HCT116 (cell line): ENCODE data around the gene LGMN. TPM values are rescaled to one million over a fixed set of nuclear protein-coding genes. Genes with fewer than 3 reads are reported as not detected.

Source experiments
- ATAC-seq: fragments of 200-7000 bp; cut with Tn5 transposase; 2 replicates; pipeline ENCODE4 v1.9.1; 2020; ENCODE audit warnings: mild to moderate bottlenecking, moderate library complexity
- BruUV-seq: library from RNA; stranded (reverse); fragments of 400-500 nt; replicated peaks from 2 replicates; lab custom pipeline; 2021; lab: Mats Ljungman, UMichigan
- CTCF ChIA-PET: fragments of 300-600 bp; sonication (Branson Sonifier 250); formaldehyde crosslinking; loops from one replicate; lab custom pipeline; 2021; ENCODE audit warnings: antibody characterized with exemption; lab: Charles Lee
- POLR2A ChIA-PET: fragments of 300-600, 350-600 bp; sonication (Branson Sonifier 250); formaldehyde crosslinking; loops from one replicate; lab custom pipeline; 2021; ENCODE audit warnings: antibody characterized with exemption; lab: Charles Lee
- RAD21 ChIA-PET, 2 experiments: fragments of 300-600 bp; sonication (Branson Sonifier 250); formaldehyde crosslinking; loops; one replicate each; lab custom pipeline; 2023; ENCODE audit warnings: low total read pairs in 2 of 2; ENCODE audit not compliant: uncharacterized antibody in 2 of 2, unreplicated experiment in 2 of 2, low non-redundant PET in 1 of 2; lab: Charles Lee
- DNase-seq: peaks from one replicate; pipeline ENCODE4 v3.0.0-alpha.2; 2010; ENCODE audit warnings: low read depth, low spot score
- H2AFZ ChIP-seq: fragments of 200-600 bp; shearing (Covaris generic), sonication (generic); 2 replicates; pipeline ENCODE4 v1.6.1; 2017; ENCODE audit warnings: low read depth, mixed run types, mixed read lengths, antibody characterized with exemption, low read length; ENCODE audit not compliant: poor library complexity, severe bottlenecking
- H3K27ac ChIP-seq: 2 replicates; pipeline ENCODE4 v1.5.1; 2012; ENCODE audit warnings: low read depth, low read length
- H3K27me3 ChIP-seq: fragments of 200-600 bp; sonication (generic); 2 replicates; pipeline ENCODE4 v1.6.1; 2016; ENCODE audit warnings: mixed run types, low read length, mixed read lengths; ENCODE audit not compliant: insufficient read depth
- H3K36me3 ChIP-seq, 2 experiments: fragments of 200-500 bp in 1 of 2; fragments of 200-600 bp in 1 of 2; sonication (Bioruptor generic) in 1 of 2; sonication (generic) in 1 of 2; 2 replicates each; pipeline versions ENCODE4 v1.5.1 to v1.6.1; 2014 to 2016; ENCODE audit warnings: low read length in 2 of 2, inconsistent platforms in 1 of 2, mixed read lengths in 1 of 2, mixed run types in 1 of 2; ENCODE audit not compliant: insufficient read depth in 2 of 2, control insufficient read depth in 1 of 2
- H3K4me1 ChIP-seq, 2 experiments: fragments of 200-600 bp in 1 of 2; sonication (generic) in 1 of 2; 2 replicates each; pipeline versions ENCODE4 v1.5.1 to v1.6.1; 2012 to 2017; ENCODE audit warnings: low read length in 2 of 2, inconsistent platforms in 1 of 2, mild to moderate bottlenecking in 1 of 2, mixed read lengths in 1 of 2, mixed run types in 1 of 2, moderate library complexity in 1 of 2; ENCODE audit not compliant: insufficient read depth in 2 of 2, control insufficient read depth in 1 of 2
- H3K4me2 ChIP-seq: fragments of 200-600 bp; sonication (generic); 2 replicates; pipeline ENCODE4 v1.6.1; 2017; ENCODE audit warnings: mixed run types, low read length, mixed read lengths
- H3K4me3 ChIP-seq, 2 experiments: fragments of 200-600 bp in 1 of 2; sonication (generic) in 1 of 2; replicated peaks in 1 of 2; 2 replicates each; pipeline ENCODE4 v1.5.1; 2011 to 2016; ENCODE audit warnings: low read length in 2 of 2, control low read depth in 1 of 2, low read depth in 1 of 2, mild to moderate bottlenecking in 1 of 2, mixed read lengths in 1 of 2, mixed run types in 1 of 2
- H3K79me2 ChIP-seq: fragments of 200-600 bp; sonication (generic); 2 replicates; pipeline ENCODE4 v1.6.1; 2017; ENCODE audit warnings: mild to moderate bottlenecking, mixed run types, low read length, moderate library complexity, mixed read lengths; ENCODE audit not compliant: insufficient read depth
- H3K9ac ChIP-seq: fragments of 200-600 bp; sonication (generic); 2 replicates; pipeline ENCODE4 v1.6.1; 2016; ENCODE audit warnings: low read length, mixed read lengths
- H3K9me2 ChIP-seq: fragments of 200-600 bp; sonication (generic), shearing (Covaris generic); 2 replicates; pipeline ENCODE4 v1.6.1; 2017; ENCODE audit warnings: mixed run types, mild to moderate bottlenecking, moderate library complexity; ENCODE audit not compliant: insufficient read depth
- H3K9me3 ChIP-seq, 2 experiments: fragments of 200-500 bp in 1 of 2; fragments of 200-600 bp in 1 of 2; sonication (Bioruptor generic) in 1 of 2; sonication (generic) in 1 of 2; 2 replicates each; pipeline ENCODE4 v1.6.1; 2014 to 2017; ENCODE audit warnings: low read length in 2 of 2, mixed read lengths in 2 of 2, inconsistent platforms in 1 of 2, low read depth in 1 of 2, mild to moderate bottlenecking in 1 of 2, mixed run types in 1 of 2, moderate library complexity in 1 of 2; ENCODE audit not compliant: control insufficient read depth in 1 of 2, insufficient read depth in 1 of 2
- H4K20me1 ChIP-seq: fragments of 200-600 bp; sonication (generic), shearing (Covaris generic); 2 replicates; pipeline ENCODE4 v1.6.1; 2017; ENCODE audit warnings: mixed run types, mild to moderate bottlenecking, moderate library complexity; ENCODE audit not compliant: insufficient read depth
- CEBPB ChIP-seq: IDR thresholded peaks from 2 replicates; pipeline ENCODE4 v1.6.1; 2012; ENCODE audit warnings: low read depth
- EGR1 ChIP-seq: IDR thresholded peaks from 2 replicates; pipeline ENCODE4 v1.6.1; 2012; ENCODE audit warnings: low read depth
- ELF1 ChIP-seq: IDR thresholded peaks from 2 replicates; pipeline ENCODE4 v1.6.1; 2012; ENCODE audit warnings: low read depth, borderline replicate concordance
- EZH2 ChIP-seq: fragments of 200-600 bp; sonication (generic); IDR thresholded peaks from 2 replicates; pipeline ENCODE4 v1.6.1; 2017; ENCODE audit warnings: antibody characterized with exemption, mixed run types
- FOSL1 ChIP-seq: IDR thresholded peaks from 2 replicates; pipeline ENCODE4 v1.6.1; 2012; ENCODE audit warnings: low read depth
- JUND ChIP-seq: IDR thresholded peaks from 2 replicates; pipeline ENCODE4 v1.6.1; 2012
- MAX ChIP-seq: IDR thresholded peaks from 2 replicates; pipeline ENCODE4 v1.6.1; 2012
- POLR2A ChIP-seq: IDR thresholded peaks from 2 replicates; pipeline ENCODE4 v1.7.0; 2011; ENCODE audit warnings: borderline replicate concordance; ENCODE audit not compliant: insufficient read depth, insufficient read length; ENCODE audit errors: extremely low read depth
- POLR2AphosphoS5 ChIP-seq: IDR thresholded peaks from 2 replicates; pipeline ENCODE4 v1.6.1; 2011; ENCODE audit warnings: mild to moderate bottlenecking, low read depth, low read length, moderate library complexity
- RAD21 ChIP-seq: IDR thresholded peaks from 2 replicates; pipeline ENCODE4 v1.6.1; 2012; ENCODE audit warnings: low read depth, mild to moderate bottlenecking
- SP1 ChIP-seq: IDR thresholded peaks from 2 replicates; pipeline ENCODE4 v1.6.1; 2012; ENCODE audit warnings: low read depth
- TCF7L2 ChIP-seq: IDR thresholded peaks from 2 replicates; pipeline ENCODE4 v1.7.0; 2011; ENCODE audit warnings: borderline replicate concordance, inconsistent platforms; ENCODE audit not compliant: insufficient read depth, insufficient read length; ENCODE audit errors: extremely low read depth
- YY1 ChIP-seq: IDR thresholded peaks from 2 replicates; pipeline ENCODE4 v1.6.1; 2011; ENCODE audit warnings: low read length, low read depth, moderate library complexity, mild to moderate bottlenecking; ENCODE audit not compliant: insufficient replicate concordance; ENCODE audit errors: extremely low read depth
- ZFX ChIP-seq: fragments of 450-650 bp; IDR thresholded peaks from 2 replicates; pipeline ENCODE4 v1.6.1; 2017
- intact Hi-C: fragments of 100-400 bp; cut with micrococcal nuclease; formaldehyde crosslinking; loops from 2 replicates; pipeline ENCODE4 v1.10.0; 2022
- total RNA-seq: library from RNA; stranded (reverse); gene quantifications from one replicate; pipeline ENCODE4 v1.2.1, GENCODE V29; 2021; ENCODE audit not compliant: unreplicated experiment

Gene LGMN
- total RNA-seq, 1 experiment from 2014 or later: 44.9 TPM

GRCh38 chr14:92704036-92704804 is 44.2 kb downstream of the LGMN start:
- Histone ChIP-seq H3K27me3 (no peaks in the 10 kb centered on the region), H3K9me3 (no peaks in the 10 kb centered on the region), H3K9me2 (no peaks in the 10 kb centered on the region), H2AFZ (no peak overlapping the region), H3K4me3 (no peak overlapping the region), H3K36me3 (peaks cover 0 to 4% of the 10 kb centered on the region in 2 experiments; a peak in 1 of 4 replicates), H3K27ac (no peak overlapping the region), H3K4me2 (no peak overlapping the region), H4K20me1 (no peaks in the 10 kb centered on the region), H3K9ac (no peak overlapping the region), H3K79me2 (no peaks in the 10 kb centered on the region), H3K4me1 (peaks cover 6 to 11% of the 10 kb centered on the region in 2 experiments)
- intact Hi-C loops: no loop called here
- TF ChIP-seq ZFX (no peak), POLR2A (no peak), RAD21 (no peak), SP1 (no peak), CEBPB (no peak), JUND (no peak), MAX (no peak), EGR1 (no peak), FOSL1 (no peak), TCF7L2 (no peak), POLR2AphosphoS5 (no peak), ELF1 (no peak), YY1 (no peak), EZH2 (no peak)
- ATAC-seq (no peak), DNase-seq (no peak)
- ChIA-PET POLR2A (no interaction called here), RAD21 (no interaction called here), CTCF (no interaction called here)
- BruUV-seq: no TSS peak
